Transverse colon (tissue), 4 donors: ENCODE measurements around the gene FCRLA. TPM values are rescaled to one million over a fixed set of nuclear protein-coding genes. Genes with fewer than 3 reads are reported as not detected.

Experiments
- DNase-seq: peaks from one replicate; pipeline ENCODE4 v3.0.0-alpha.2; 2019
- H3K27ac ChIP-seq, 4 donors: fragments of 200-600 bp; sonication (generic); 2 replicates each; pipeline ENCODE4 v1.5.1; 2016 to 2018; ENCODE audit warnings: inconsistent platforms in 4 of 4
- H3K27me3 ChIP-seq: fragments of 200-600 bp; sonication (generic); 2 replicates; pipeline ENCODE4 v1.5.1; 2017; ENCODE audit warnings: inconsistent platforms
- H3K36me3 ChIP-seq, 4 donors: fragments of 200-600 bp; sonication (generic); 2 replicates each; pipeline ENCODE4 v1.5.1; 2017 to 2019; ENCODE audit warnings: inconsistent platforms in 4 of 4
- H3K4me1 ChIP-seq, 4 donors: fragments of 200-600 bp; sonication (generic); 2 replicates each; pipeline ENCODE4 v1.5.1; 2017 to 2020; ENCODE audit warnings: inconsistent platforms in 4 of 4
- H3K4me3 ChIP-seq, 4 donors: fragments of 200-600 bp; sonication (generic); 1 replicate in 1 of 4; 2 replicates in 3 of 4; pipeline versions ENCODE4 v1.5.1 to v1.6.1; 2017 to 2019; ENCODE audit warnings: inconsistent platforms in 4 of 4
- H3K9me3 ChIP-seq, 2 donors: fragments of 200-600 bp; sonication (generic); 2 replicates each; pipeline ENCODE4 v1.5.1; 2017 to 2019; ENCODE audit warnings: inconsistent platforms in 2 of 2
- EP300 ChIP-seq: sonication (generic); formaldehyde crosslinking; IDR thresholded peaks from one replicate; pipeline ENCODE4 v1.6.1; 2017; ENCODE audit warnings: antibody characterized with exemption, low read depth
- POLR2A ChIP-seq: fragments of 450-650 bp; IDR thresholded peaks from one replicate; pipeline ENCODE4 v1.6.1; 2016; ENCODE audit warnings: antibody characterized with exemption, mild to moderate bottlenecking, moderate library complexity
- POLR2AphosphoS5 ChIP-seq, 3 donors: sonication (generic); formaldehyde crosslinking; IDR thresholded peaks; one replicate each; pipeline ENCODE4 v1.6.1; 2016; ENCODE audit warnings: antibody characterized with exemption in 3 of 3
- WGBS, 2 donors: methylation state at CpG; one replicate each; pipeline ENCODE4 v1.1.5; 2018; ENCODE audit warnings: low coverage in 1 of 2; 5-methylcytosine and 5-hydroxymethylcytosine counted together
- in situ Hi-C, 4 donors: fragments of 200-750 bp; cut with MboI; loops; one replicate each; pipeline versions ENCODE4 v1.15.0 to v1.15.1; 2017; ENCODE audit warnings: low sequenced_read_pairs in 3 of 4, low pct_ligation_motif_present in 1 of 4, low pct_unique_long_range_greater_than_20kb in 1 of 4
- intact Hi-C: fragments of 100-400 bp; cut with DNase I; formaldehyde crosslinking; loops from one replicate; pipeline ENCODE4 v1.15.1; 2023; ENCODE audit warnings: low total_unique reads
- total RNA-seq, 4 donors: library from RNA; depleted of rRNA; stranded (reverse); fragments of >200 nt; gene quantifications; one replicate each; pipeline ENCODE4 v1.1.0, GENCODE V29; 2016
- TF ChIP-seq, protein P1 (sequence below), 5 experiments: fragments of 200-600 bp in 3 of 5; fragments of 450-650 bp in 2 of 5; sonication (generic) in 3 of 5; IDR thresholded peaks; 1 replicate in 2 of 5; 2 replicates in 3 of 5; pipeline ENCODE4 v1.5.1; 2016 to 2017; ENCODE audit warnings: antibody characterized with exemption in 5 of 5, inconsistent platforms in 3 of 5, mild to moderate bottlenecking in 2 of 5, moderate library complexity in 1 of 5

The FCRLA gene
- total RNA-seq, 4 donors from 2014 or later: 0.41 to 13.1 (median 7.0) TPM; not detected in 1

DNA sequence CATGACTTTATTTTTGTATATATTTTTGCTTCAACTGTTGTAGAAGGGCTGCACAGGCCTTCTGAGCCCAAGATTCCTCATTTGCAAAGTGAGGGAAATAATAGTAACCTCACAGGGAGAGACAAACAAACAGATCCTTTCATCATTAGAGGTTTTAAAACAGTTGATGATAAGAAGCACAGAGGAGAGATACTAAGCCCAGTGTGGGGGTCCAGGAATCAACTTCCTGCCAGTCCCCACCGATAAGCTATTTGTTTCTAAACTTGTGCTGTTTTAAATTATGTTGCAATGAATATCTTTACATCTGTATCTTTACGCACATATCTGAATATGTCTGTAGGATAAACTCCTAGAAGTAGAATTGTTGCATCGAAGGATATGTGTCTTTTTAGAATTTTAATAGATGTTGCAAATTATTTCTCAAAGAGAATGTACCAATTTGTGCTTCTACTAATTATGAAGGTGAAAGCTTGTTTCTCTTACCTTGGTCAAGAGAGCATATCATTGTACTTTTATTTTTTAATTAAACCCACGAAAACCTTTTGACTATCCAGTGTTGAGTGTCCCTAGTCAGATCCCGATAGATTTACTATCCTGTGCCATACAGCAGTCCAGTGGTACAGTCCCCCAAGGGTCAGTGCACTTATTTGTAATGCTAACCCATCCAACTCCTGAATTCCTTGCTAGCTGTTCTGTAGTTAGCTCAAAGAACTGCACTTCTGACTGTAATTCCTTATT lies 25.1 kb downstream of the FCRLA start:
- peaks cover 53% of the 10 kb centered on the region for H3K27me3 ChIP-seq
- in situ Hi-C loops (loop anchor here (10.0 to 25.0 kb wide), 5 partner anchors 95 to 670 kb away; partner anchors contain the start of genes FCGR3B (in 3 of the 4) and ARHGAP30 (in 1 of the 4)), intact Hi-C loops (loop anchor here (10.0 kb wide), 1 partner anchor 247 kb away; no protein-coding TSS in a partner anchor)
- no peaks in the 10 kb centered on the region for H3K9me3 ChIP-seq
- peaks cover 0 to 8% (median 2%) of the 10 kb centered on the region in 4 donors for H3K4me1 ChIP-seq
- H3K27ac ChIP-seq: no peak overlapping the region
- TF ChIP-seq, protein P1, sequence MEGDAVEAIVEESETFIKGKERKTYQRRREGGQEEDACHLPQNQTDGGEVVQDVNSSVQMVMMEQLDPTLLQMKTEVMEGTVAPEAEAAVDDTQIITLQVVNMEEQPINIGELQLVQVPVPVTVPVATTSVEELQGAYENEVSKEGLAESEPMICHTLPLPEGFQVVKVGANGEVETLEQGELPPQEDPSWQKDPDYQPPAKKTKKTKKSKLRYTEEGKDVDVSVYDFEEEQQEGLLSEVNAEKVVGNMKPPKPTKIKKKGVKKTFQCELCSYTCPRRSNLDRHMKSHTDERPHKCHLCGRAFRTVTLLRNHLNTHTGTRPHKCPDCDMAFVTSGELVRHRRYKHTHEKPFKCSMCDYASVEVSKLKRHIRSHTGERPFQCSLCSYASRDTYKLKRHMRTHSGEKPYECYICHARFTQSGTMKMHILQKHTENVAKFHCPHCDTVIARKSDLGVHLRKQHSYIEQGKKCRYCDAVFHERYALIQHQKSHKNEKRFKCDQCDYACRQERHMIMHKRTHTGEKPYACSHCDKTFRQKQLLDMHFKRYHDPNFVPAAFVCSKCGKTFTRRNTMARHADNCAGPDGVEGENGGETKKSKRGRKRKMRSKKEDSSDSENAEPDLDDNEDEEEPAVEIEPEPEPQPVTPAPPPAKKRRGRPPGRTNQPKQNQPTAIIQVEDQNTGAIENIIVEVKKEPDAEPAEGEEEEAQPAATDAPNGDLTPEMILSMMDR (IDR thresholded peaks at IDR 0.05): no peak
- no peak for TF ChIP-seq EP300
- no peak for TF ChIP-seq POLR2AphosphoS5 (IDR thresholded peaks at IDR 0.05)
- no peak for DNase-seq
- no peaks in the 10 kb centered on the region for H3K36me3 ChIP-seq
- H3K4me3 ChIP-seq: no peak overlapping the region
- WGBS, 2 donors: 79 to 93% methylated on average over 5 of the region's 5 CpGs

DNA sequence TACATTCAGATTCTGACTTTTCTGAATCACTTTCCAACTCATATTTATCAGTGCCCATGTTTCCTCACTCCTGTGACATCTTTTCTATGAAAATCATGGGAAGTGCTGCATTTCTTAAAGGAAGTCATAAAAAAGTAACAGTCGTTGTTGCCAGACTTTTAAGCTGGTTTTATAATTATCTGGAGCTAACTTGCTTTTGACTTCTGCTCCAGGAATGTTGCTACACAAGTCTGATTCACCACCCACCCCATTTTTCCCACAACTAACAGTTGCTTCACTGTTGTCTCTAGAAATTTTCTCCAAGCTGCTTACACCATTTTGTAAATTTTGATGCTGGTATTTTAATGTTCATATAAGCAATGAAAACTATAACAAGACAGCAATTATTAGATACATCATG lies 26.5 kb downstream of the FCRLA start:
- H3K36me3 ChIP-seq: no peaks in the 10 kb centered on the region
- H3K4me1 ChIP-seq: no peaks in the 10 kb centered on the region
- WGBS, 2 donors: 0 to 15% methylated on average over 1 of the region's 1 CpG
- no peaks in the 10 kb centered on the region for H3K9me3 ChIP-seq
- DNase-seq: no peak
- H3K27ac ChIP-seq: no peak overlapping the region
- TF ChIP-seq POLR2A (no peak), POLR2AphosphoS5 (IDR thresholded peaks at IDR 0.05) (no peak), EP300 (no peak)
- TF ChIP-seq, protein P1 (IDR thresholded peaks at IDR 0.05): no peak
- no peak overlapping the region for H3K4me3 ChIP-seq
- in situ Hi-C loops: loop anchor here (10.0 to 25.0 kb wide), 5 partner anchors 96 to 671 kb away; partner anchors contain the start of genes FCGR3B (in 3 of the 4) and ARHGAP30 (in 1 of the 4)
- intact Hi-C loops: loop anchor here (10.0 kb wide), 1 partner anchor 249 kb away; no protein-coding TSS in a partner anchor
- H3K27me3 ChIP-seq: peaks cover 57% of the 10 kb centered on the region

DNA sequence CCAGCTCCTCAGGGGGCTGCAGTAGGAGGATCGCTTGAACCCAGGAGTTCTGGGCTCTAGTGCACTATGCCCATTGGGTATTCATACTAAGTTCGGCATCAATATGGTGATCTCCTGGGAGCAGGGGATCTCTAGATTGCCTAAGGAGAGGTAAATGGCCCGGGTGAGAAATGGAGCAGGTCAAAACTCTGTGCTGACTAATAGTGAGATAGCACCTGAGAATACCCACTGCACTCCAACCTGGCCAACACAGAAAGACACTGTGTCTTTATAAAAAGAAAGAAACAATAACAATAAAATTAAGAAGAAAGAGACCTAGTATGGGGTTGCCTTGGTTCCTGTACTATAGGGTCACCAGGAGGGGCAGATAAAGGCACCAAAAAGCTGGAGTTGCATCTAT lies 28.8 kb downstream of the FCRLA start:
- Histone ChIP-seq H3K27ac (no peak overlapping the region), H3K9me3 (no peaks in the 10 kb centered on the region), H3K27me3 (peaks cover 49% of the 10 kb centered on the region), H3K4me3 (no peak overlapping the region), H3K36me3 (no peaks in the 10 kb centered on the region), H3K4me1 (peaks cover 0 to 9% (median 0%) of the 10 kb centered on the region in 4 donors)
- in situ Hi-C loops (loop anchor here (10.0 to 25.0 kb wide), 5 partner anchors 99 to 674 kb away; partner anchors contain the start of genes FCGR3B (in 3 of the 4) and ARHGAP30 (in 1 of the 4)), intact Hi-C loops (loop anchor here (10.0 kb wide), 1 partner anchor 251 kb away; no protein-coding TSS in a partner anchor)
- no peak for DNase-seq
- WGBS, 2 donors: 86 to 90% methylated on average over 2 to 3 of the region's 3 CpGs
- no peak for TF ChIP-seq EP300
- no peak for TF ChIP-seq POLR2AphosphoS5 (IDR thresholded peaks at IDR 0.05)
- no peak for TF ChIP-seq POLR2A
- TF ChIP-seq, protein P1 (IDR thresholded peaks at IDR 0.05): no peak

DNA sequence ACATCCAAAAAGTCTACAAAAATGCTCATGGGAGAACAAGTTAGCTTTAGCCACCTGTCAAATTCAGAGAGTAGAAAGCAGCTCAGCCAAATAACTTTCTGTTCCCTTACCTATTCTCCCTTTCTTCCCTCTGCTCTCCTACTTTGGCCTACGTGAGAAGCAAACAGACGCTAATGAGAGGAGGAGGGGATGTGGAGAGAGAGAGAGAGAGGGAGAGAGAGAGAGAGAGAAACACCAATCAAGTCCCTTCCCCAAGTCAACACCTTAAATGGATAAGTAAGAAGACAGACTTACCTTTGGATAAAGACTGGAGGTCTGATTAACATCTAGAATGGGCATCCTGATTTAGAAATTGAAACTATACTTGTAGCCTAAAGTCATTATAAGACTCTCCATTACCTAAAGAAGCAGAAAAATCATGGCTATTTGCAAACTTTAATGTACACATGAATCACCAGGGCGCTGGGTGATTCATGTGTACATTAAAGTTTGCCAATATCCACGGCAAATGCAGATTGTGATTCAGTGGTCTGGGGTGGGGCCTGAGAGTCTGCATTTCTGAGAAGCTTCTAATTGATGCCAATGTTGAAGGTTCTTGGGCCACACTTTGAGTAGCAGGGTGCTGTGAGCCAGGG lies 29.4 kb downstream of the FCRLA start:
- peaks cover 42% of the 10 kb centered on the region for H3K27me3 ChIP-seq
- H3K9me3 ChIP-seq: no peaks in the 10 kb centered on the region
- peaks cover 0 to 9% (median 0%) of the 10 kb centered on the region in 4 donors for H3K4me1 ChIP-seq
- no peaks in the 10 kb centered on the region for H3K36me3 ChIP-seq
- WGBS, 2 donors: 59 to 100% methylated on average over 1 to 4 of the region's 4 CpGs
- in situ Hi-C loops (loop anchor here (10.0 to 25.0 kb wide), 5 partner anchors 99 to 674 kb away; partner anchors contain the start of genes FCGR3B (in 3 of the 4) and ARHGAP30 (in 1 of the 4)), intact Hi-C loops (loop anchor here (10.0 kb wide), 1 partner anchor 252 kb away; no protein-coding TSS in a partner anchor)
- TF ChIP-seq POLR2A (no peak), POLR2AphosphoS5 (IDR thresholded peaks at IDR 0.05) (no peak), EP300 (no peak)
- TF ChIP-seq, protein P1 (IDR thresholded peaks at IDR 0.05): no peak
- no peak for DNase-seq
- H3K27ac ChIP-seq: no peak overlapping the region
- no peak overlapping the region for H3K4me3 ChIP-seq
